ENCODE measurements around the gene PPP3CA.
"Not testable (repeated sequence)": the region's sequence is repeated elsewhere in the genome, so short reads cannot be mapped to it uniquely, and the experiment has no call there.

PPP3CA gene

DNA sequence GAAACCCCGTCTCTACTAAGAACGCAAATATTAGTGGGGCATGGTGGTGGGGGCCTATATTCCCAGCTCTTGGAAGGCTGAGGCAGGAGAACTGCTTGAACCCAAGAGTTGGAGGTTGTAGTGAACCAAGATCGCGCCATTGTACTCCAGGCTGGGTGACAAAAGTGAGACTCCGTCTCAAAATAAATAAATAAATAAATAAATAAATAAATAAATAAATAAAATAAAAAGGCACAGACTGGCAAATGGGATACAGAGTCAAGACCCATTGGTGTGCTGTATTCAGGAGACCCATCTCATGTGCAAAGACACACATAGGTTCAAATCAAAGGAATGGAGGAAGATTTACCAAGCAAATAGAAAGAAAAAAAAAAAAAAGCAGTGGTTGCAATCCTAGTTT, 216.3 kb downstream of the PPP3CA start:
- not testable (repeated sequence) for DNase-seq

DNA sequence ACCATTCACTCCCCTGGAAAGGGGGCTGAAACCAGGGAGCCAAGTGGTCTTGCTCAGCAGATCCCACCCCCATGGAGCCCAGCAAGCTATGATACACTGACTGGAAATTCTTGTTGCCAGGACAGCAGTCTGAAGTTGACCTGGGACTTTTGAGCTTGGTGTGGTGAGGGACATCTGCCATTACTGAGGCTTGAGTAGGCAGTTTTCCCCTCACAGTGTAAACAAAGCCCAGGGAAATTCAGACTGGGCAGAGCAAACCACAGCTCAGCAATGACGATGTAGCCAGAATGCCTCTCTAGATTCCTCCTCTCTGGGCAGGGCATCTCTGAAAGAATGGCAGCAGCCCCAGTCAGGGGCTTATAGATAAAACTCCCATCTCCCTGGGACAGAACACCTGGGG, 218.4 kb downstream of the PPP3CA start:
- DNase-seq, result not testable (repeated sequence)

DNA sequence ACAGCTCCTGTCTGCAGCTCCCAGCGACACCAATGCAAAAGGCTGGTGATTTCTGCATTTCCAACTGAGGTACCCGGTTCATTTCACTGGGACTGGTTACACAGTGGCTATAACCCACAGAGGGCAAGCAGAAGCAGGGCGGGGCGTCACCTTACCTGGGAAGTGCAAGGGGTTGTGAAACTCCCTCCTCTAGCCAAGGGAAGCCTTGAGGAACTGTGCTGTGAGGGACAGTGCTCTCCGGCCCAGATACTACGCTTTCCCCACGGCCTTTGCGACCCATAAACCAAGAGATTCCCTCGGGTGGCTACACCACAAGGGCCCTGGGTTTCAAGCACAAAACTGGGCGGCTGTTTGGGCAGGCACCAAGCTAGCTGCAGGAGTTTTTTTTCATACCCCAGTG, 218.9 kb downstream of the PPP3CA start:
- DNase-seq, result no peak

DNA sequence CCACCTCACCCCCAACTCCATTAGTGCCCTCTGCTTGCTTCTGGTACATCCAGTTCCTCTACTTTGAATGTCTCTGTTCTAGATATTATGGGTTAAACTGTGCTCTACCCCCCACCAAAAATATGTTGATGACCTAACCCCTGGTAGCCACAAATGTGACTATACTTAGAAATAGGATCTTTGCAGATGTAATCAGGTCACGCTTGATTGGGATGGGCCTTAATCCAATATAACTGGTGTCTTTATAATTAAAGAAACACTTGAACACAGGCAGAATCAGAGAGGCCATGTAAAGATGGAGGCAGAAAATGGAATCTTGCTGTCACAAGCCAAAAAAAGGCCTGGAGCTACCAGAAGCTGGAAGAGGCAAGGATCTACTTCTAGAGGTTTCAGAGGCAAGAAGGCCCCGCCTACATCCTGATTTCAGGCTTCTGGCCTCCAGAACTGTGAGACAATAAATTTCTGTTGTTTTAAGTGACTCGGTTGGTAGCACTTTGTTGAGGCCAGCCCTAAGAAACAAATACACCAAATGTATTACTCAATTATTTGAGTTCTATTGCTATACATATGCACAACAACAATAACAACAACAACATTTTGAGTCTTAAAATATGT, 220.0 kb downstream of the PPP3CA start:
- no peak for DNase-seq

DNA sequence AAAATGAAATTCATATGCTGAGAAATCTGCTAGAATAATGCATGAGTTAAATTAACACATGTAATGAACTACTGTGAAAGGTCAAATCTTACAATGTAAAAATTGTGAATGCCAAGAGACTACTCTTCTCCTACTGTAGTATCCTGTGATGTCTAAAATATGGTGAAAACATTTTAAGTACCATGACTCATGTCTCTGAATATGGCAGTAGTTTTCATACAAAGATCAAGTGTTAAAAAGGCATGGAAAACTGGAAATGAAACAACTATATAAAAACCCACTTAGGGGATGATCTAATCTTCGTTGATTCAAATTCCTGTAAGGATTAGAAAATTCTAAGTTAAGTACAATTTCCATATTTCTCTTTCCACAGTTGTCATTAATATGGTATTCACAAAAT, 221.3 kb downstream of the PPP3CA start:
- DNase-seq, result no peak

DNA sequence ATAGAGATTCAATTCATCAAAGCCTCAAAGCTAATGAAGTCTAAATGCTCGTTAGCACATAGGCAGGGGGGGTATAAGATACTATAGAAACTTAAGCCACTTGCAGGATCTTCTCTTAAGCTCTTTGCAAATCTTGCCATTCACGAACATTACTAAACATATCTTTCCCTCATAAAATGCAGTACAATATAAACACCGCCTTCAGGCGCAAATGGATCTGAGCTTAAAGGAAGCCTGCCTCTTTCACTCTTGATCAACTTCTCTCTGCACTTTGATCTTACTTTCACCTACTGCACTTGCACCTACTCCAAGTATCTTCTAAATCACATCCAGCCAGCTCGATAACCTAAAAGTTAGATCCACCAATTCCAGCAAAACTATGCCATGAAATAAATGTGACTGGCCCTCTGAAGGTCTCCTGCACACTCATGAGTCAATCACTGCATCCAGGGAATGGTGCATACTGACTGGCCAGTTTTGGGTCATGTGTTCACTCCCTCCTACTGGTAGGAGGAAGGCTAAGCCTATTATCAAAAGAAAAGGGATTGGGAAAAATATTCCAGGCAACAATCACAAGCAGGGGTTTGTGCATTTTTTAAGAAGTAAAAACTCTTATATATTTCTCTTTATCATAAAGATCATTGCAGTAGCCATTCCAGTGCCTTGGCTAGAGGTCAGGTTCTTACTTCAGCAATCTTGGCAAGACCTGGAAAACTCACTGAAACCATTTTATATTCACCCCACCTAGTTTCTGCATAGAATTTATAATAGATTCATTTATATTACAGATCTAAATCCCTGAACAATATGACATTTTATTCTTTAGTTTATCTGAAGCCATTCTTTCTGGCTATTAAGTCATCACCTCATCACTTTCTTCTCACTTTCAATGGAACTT, 222.0 kb downstream of the PPP3CA start:
- DNase-seq, result no peak

DNA sequence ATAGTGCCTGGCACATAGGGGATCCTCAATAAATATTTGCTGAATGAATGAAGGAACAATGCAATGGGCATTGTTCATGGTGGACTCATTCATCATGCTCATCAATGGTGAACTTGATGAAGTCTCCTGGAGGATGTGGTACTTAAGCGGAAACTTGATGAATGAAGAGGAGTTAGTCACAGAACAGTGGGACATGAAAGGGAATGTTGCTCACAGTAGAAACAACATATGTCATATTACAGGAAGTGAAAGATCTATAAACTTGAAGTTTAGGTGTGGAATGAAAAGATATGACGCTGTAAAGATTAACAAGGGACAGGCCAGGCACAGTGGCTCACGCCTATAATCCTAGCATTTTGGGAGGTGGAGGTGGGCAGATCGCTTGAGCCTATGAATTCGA, 224.1 kb downstream of the PPP3CA start:
- no peak for DNase-seq

DNA sequence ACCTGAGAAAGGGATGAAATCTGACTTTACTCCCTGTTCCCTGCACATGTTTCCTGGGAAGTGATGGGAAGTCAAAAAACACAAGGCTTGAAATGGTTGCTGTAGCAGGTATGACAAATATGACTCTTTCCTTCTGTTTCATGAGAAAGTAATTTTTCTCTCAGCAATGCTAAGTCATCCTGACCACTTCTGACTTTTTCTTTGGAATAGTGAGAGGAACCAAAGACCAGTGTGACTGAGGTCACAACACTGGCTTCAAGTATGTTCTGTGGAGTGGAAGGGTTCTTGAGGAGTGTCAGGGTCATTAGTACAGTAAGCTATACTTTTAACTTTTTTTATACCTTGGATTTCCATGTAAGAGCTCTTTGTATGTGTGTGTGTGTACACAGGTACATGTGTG, 225.3 kb downstream of the PPP3CA start:
- no peak for DNase-seq

DNA sequence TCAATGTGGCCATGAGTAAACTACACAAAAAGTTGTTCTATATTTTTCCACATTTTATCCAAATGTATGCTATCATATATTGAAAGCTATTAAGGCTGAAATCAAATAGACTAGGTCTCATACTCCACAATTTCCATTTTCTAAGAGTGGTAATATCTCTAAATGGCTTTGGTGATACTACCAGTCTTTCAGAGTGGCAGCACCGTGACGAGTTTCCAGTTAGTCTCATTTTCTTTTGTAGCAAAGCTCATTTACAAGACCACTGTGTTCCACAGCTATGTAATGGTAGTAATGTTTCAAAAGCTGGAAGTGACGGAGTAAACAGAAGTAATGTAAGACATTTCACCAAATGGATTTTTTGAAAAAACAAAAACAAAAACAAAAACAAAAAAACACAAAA, 228.2 kb downstream of the PPP3CA start:
- DNase-seq, result no peak

DNA sequence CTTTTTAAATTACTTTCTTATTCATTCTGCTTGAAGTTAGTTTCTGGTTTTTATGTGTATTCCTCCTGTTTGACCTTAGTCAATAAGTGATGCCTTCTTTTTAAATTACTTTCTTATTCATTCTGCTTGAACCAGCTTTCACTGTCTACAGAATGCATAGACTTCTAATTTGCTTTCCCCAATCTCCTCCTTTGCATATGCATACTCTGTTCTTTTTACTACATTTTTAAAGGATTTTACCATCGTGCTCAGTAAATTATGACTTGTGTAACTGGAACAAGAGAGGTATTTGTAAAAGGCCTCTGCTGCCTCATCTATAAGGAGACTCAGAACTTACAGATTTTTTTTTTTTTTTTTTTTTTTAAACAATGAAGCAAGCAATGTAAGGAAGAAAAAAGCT, 228.7 kb downstream of the PPP3CA start:
- no peak for DNase-seq

DNA sequence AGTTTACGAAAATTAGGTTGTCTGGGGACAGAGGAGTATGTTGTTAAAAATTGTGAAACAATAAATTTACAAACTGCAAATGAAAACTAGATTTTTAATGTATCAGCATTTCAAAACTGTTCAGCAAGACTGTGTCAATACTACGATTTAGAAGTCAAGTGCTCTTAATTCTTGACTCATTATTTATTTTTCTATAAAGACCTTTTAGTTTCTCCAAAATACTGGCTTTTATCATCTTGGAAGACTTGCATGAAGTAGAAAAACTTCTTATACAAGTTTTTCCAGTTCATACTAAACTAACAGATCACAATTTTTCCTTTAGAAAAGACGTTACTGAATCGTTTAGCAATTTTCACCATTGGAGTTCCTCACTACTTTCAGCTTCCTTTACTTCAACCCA, 231.4 kb downstream of the PPP3CA start:
- no peak for DNase-seq

DNA sequence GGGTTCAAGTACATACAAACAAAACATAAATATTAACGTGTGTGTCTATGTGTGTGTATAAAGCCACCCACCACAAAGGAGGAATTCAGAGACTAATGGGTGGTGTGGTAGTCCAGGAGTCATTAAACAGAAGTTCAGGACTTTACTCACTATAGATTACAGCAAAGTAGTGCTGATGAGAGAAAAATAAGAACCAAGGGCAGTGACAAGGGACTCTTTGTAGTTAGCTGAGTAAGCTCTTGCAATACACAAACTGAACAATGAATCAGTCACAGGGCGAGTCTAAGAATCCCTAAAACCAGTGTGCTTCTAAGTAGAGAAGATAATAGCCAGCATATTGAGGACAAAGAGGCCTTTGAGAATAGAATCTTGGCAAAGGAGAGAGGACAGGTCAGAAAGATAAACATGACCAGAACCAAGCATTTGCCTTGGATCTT, 232.4 kb downstream of the PPP3CA start:
- no peak for DNase-seq

DNA sequence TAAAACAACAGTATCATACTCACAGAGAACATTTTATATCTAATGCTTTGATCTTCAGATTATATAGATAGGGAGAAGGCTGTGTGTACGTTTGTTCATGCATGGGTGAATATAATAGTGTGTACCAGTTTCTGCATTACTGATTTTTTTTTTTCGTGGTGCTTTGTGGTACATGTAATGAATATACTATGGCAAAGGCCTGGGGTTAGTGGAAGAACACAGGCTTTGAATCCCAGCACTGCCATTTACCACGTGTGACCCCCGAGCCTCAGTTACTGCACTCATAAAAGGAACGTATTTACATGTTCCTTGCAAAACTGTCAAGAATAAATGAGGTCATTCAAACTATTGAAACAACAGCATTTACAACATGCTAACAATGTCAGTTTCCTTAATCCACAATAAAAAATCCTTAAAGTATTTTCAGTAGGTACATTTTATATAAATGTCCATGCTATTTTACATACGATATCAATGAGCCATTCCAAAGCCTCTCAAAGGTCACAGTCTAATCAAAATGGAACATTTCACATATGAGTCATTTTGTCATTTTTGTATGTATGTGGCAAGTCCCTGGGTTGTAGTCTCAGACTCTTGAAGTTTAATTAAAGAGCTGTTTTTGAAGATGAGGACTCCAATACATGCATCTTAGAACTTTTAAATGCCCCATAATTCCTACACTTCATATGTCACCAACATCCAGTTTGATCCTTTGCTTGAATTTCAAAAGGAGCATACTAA, 242.8 kb downstream of the PPP3CA start:
- no peak for DNase-seq

DNA sequence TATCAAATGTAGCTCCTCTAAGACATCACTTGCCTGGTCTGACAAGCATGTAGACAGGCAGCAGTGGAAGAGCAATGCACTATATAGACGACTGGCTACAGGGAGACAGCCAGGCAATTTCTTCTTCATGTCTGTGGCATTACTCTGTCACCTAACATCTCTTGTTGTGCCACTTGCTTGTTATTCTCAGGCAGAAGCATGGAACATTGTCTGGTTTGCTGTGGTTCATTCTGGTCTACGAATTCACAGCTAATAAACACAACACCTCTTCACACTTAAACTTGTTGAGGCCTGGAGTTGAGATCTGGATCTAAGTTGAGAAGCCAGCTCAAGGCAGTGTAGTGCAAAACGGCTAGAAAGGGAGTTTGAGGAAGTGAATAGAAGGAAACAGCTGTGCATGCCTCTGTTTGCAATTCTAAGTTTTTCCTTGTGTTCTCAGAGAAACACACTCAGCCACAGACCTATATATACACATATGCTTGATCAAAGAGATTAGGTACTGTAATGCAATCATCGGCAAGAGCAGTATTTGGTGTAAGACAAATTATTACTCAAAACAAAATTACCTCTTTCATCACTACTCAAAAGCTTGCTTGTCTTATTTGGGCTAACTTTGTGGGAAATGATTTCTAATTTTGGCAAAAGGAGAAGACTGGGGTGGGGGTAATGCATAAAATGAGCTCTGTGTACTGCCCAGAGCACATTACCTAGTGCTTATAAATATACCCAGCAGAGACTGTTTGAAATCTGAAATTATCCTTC, 243.8 kb downstream of the PPP3CA start:
- DNase-seq, result no peak

DNA sequence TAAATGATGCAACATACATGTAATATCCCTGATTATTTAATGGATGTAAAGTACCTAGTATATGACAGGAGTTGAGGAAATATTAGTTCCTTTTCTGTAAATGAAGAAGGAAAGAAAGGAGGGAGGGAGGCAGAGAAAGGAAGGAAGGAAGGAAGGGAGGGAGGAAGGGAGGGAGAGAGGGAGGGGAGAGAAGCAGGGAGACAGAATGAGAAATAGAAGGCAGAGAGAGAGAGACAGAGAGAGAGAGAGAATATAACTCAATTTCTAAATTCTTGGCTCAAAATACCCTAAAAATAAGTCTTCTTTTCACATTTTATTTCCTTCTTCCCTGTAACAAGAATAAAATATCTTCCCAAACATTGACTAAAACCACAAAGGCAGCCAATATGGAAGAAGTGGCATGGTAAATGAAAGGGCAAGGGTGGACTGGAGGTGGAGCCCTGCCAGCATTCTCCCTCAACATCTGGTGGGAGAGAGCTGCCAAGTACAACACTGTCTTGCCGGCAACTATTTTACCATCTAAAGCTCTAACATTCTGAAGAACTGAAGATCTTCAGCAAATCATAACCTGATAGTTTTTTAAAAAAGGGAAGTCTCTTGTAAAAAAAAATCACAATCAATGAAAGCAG, 245.1 kb downstream of the PPP3CA start:
- DNase-seq, result peak; percentile 64

DNA sequence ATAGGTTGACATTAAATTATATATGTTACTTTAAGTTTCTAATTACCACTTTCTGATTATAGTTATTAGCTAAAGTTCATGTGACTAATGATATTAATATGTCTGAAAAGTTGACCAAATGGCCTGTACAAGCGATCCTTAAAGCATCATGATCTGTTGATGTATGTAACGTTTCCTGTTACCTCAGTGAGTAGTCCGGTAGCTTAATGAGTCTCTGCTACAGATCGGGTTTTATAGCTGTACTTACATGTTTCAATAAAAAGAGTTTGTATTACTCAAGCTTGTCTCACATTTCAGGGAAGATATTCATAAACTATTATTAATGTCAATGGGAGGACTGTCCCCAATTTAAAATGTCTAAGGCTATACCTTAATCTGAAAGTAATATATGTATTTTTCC, 246.3 kb downstream of the PPP3CA start:
- DNase-seq, result no peak

DNA sequence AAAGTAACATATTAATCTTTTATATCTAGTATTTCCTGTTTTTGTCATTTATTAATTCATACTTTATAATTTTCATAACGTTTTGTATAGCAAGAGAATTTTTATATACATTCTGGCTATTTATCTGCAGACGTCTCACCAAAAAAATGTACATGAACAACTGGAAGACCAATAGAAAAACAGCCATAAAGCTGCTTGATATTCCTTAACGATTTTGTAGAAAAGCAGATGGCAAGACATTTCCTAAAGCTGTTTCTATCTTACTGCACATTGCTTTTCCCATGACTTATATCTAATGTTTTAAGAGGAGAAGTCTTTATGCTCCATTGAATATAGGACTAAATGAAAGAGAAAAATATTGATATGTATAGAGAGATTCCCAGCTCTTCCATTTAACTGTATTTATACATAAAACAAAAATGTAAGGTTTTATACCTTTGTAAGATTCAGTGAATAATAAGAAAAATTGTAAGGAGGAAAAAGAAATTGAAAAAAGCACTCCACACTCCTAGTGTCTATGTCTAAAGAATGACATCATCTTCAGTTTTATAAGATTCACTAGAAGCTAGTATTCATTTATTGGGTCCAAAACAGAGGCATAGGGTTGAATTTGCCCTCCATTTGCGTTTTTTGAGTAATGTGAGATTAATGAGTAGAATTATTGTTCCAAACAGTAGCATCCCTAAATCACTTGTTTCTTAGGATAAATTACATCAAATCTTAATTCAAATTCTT, 248.5 kb downstream of the PPP3CA start:
- no peak for DNase-seq

DNA sequence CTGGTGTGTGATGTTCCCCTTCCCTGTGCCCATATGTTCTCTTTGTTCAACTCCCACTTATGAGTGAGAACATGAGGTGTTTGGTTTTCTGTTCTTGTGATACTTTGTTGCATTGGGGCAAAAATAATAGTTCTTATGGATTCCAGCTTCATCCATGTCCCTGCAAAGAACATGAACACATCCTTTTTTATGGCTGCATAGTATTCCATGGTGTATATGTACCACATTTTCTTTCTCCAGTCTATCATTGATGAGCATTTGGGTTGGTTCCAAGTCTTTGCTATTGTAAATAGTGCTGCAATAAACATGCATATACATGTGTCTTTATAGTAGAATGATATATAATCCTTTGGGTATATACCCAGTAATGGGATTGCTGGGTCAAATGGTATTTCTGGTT, 254.7 kb downstream of the PPP3CA start:
- DNase-seq, result not testable (repeated sequence)

DNA sequence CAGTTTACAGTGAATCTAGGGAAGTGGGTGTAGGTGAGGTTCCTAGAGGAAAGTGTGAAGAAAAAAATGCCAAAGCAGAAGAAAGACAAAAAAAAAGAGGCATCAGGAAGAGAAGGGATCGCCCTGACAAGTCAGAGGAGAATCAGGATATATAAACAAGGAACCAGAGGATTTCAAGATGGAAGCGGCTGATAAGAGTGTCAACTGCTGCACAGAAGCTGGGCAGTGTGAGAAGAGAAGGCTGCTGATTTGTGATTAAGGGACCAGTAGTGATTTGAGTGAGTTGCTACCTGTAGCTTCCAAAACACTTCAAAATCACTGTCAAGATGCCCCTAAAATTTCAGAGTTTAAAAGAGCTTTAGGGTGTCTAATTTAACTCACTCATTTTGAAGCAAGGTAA, 258.2 kb downstream of the PPP3CA start:
- DNase-seq, result no peak

DNA sequence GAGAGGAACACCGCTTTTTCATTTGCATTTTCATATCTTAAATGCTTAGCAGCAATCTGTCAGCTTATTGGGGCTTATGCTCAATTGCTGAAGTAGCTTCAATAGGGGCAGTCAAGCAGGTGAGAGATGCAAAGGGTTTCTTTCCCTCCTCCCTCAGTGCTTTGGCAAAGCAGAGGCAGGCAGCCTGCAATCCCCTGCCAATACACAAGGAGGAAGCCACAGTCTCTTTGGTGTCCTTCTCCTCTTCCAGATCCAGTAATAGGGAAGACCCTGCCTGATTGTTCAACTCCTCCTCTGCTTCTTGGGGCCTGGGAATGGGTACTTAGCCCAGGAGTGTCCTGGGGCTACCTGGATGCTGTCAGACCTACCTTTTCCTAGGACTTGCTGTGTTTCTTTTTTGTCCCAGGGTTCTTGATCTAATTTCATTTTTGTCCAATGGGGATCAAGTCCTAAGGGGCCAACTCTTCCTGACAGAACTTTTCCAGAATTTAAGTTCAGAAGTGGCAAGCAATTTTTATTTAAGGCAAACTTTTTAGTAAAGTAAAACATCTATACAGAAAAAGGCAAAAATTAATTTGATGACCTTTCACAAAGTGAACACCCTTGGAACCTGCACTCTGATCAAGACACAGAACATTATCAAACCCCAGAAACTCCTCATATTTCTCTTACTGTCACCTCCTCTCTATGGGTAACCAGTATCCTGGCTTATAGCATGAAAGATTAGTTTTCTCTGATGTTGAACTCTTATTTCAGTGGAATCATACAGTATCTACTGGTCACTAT, 260.3 kb downstream of the PPP3CA start:
- no peak for DNase-seq

DNA sequence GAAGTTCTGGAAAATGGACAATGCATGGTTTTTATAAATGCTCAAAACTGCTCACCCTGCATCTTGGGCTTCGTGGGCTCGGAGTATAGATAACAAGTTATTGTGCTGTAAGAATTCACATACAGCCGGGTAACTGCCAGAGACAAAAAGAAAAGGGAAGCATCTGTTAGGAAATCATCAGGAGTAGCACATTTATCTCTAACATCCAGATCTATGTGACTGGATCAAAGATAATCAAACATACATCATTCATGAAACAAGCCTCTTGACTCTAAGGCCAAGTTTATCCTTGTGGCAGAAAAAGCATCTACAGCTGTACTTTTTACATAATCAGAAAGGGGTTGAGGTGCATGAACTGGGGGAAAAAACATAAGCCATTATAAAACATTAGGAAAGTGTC, 264.2 kb downstream of the PPP3CA start:
- no peak for DNase-seq

All from NCI-H1694 (cell line).